Stomach (tissue), 9 donors: ENCODE measurements around the gene FLVCR2. TPM values are rescaled to one million over a fixed set of nuclear protein-coding genes. Genes with fewer than 3 reads are reported as not detected.
A peak's percentile ranks its signal among the peaks of the same experiment; 100 is the strongest.

Experiments used
- DNase-seq, 2 donors: peaks; one replicate each; pipeline versions ENCODE4 v3.0.0 to v3.0.0-alpha.2; 2013 to 2019
- H3K27ac ChIP-seq, 5 donors: fragments of 200-600 bp in 4 of 5; sonication (generic) in 4 of 5; one replicate each; pipeline ENCODE4 v1.5.1; 2013 to 2019; ENCODE audit warnings: mild to moderate bottlenecking in 1 of 5, moderate library complexity in 1 of 5
- H3K27me3 ChIP-seq, 3 donors: fragments of 200-600 bp; sonication (generic); one replicate each; pipeline ENCODE4 v1.5.1; 2017 to 2019; ENCODE audit warnings: mixed run types in 1 of 3
- H3K36me3 ChIP-seq, 4 donors: fragments of 200-600 bp; sonication (generic); 1 replicate in 3 of 4; 2 replicates in 1 of 4; pipeline ENCODE4 v1.5.1; 2016 to 2019
- H3K4me1 ChIP-seq, 4 donors: fragments of 200-600 bp; sonication (generic); one replicate each; pipeline ENCODE4 v1.5.1; 2016 to 2019
- H3K4me3 ChIP-seq, 4 donors: fragments of 200-600 bp; sonication (generic) in 3 of 4; one replicate each; pipeline ENCODE4 v1.5.1; 2016 to 2019; ENCODE audit warnings: mild to moderate bottlenecking in 1 of 4
- H3K9me3 ChIP-seq, 4 donors: fragments of 200-600 bp; sonication (generic); one replicate each; pipeline ENCODE4 v1.5.1; 2016 to 2019
- CTCF ChIP-seq, 7 experiments: fragments of 450-650 bp in 4 of 7; fragments of 200-600 bp in 3 of 7; sonication (generic) in 3 of 7; IDR thresholded peaks; one replicate each; pipeline ENCODE4 v1.5.1; 2016 to 2019; ENCODE audit warnings: antibody characterized with exemption in 7 of 7, control low read depth in 2 of 7, mild to moderate bottlenecking in 1 of 7
- EP300 ChIP-seq: sonication (generic); formaldehyde crosslinking; IDR thresholded peaks from one replicate; pipeline ENCODE4 v1.6.1; 2017; ENCODE audit warnings: antibody characterized with exemption
- POLR2A ChIP-seq, 4 donors: fragments of 450-650 bp; IDR thresholded peaks; one replicate each; pipeline ENCODE4 v1.6.1; 2016; ENCODE audit warnings: antibody characterized with exemption in 4 of 4, control low read depth in 2 of 4, mild to moderate bottlenecking in 1 of 4, moderate library complexity in 1 of 4
- POLR2AphosphoS5 ChIP-seq, 3 donors: sonication (generic); formaldehyde crosslinking; IDR thresholded peaks; one replicate each; pipeline ENCODE4 v1.6.1; 2016; ENCODE audit warnings: antibody characterized with exemption in 3 of 3
- WGBS, 5 donors: extraction: QIAGEN DNeasy Blood & Tissue Kit in 3 of 5; methylation state at CpG; one replicate each; pipeline versions ENCODE4 v1.1.5 to v1.1.7; 2013 to 2018; 5-methylcytosine and 5-hydroxymethylcytosine counted together
- intact Hi-C: fragments of 100-400 bp; cut with DNase I; formaldehyde crosslinking; loops from one replicate; pipeline ENCODE4 v1.15.1; 2023; ENCODE audit warnings: low total_unique reads
- polyA plus RNA-seq, 3 donors: library from polyadenylated mRNA; stranded (reverse); fragments of 200-250 nt; gene quantifications; one replicate each; pipeline ENCODE4 v1.2.3, GENCODE V29; 2013
- total RNA-seq, 5 donors: library from RNA; depleted of rRNA; stranded (reverse); fragments of >200 nt; gene quantifications; one replicate each; pipeline versions ENCODE4 v1.1.0 to v1.2.3, GENCODE V29; 2014 to 2016
- donor health status: healthy with polysubstance abuse.
- donor health status: Bipolar disorder and iron deficiency.
- donor health status: healthy.

Gene FLVCR2
- total and polyA plus RNA-seq, 8 donors: 0.15 to 10.7 (median 0.95) TPM; not detected in 1

GRCh38 chr14:75602503-75602902 is 24.1 kb downstream of the FLVCR2 start:
- peaks cover 0 to 3% (median 0%) of the 10 kb centered on the region in 4 donors for H3K9me3 ChIP-seq
- no peak for TF ChIP-seq EP300
- no peak for TF ChIP-seq CTCF (IDR thresholded peaks at IDR 0.05)
- TF ChIP-seq POLR2A (IDR thresholded peaks at IDR 0.05): no peak
- no peak for TF ChIP-seq POLR2AphosphoS5 (IDR thresholded peaks at IDR 0.05)
- 35 to 51% (median 50%) methylated on average over 3 of the region's 3 CpGs for WGBS, 5 donors
- no peak for DNase-seq
- H3K36me3 ChIP-seq: no peaks in the 10 kb centered on the region
- peaks cover 0 to 8% (median 0%) of the 10 kb centered on the region in 4 donors for H3K4me1 ChIP-seq
- no peak overlapping the region for H3K27ac ChIP-seq
- no peak overlapping the region for H3K4me3 ChIP-seq
- H3K27me3 ChIP-seq: peaks cover 0 to 22% (median 0%) of the 10 kb centered on the region in 3 donors
- intact Hi-C loops: no loop called here

- TF ChIP-seq EP300: no peak
- TF ChIP-seq POLR2AphosphoS5 (IDR thresholded peaks at IDR 0.05): no peak
- TF ChIP-seq CTCF (IDR thresholded peaks at IDR 0.05): no peak
- no peak for TF ChIP-seq POLR2A (IDR thresholded peaks at IDR 0.05)
These were observed 26.8 kb downstream of the FLVCR2 start for GRCh38 chr14:75604979-75605851.

GRCh38 chr14:75605916-75606315 is 27.5 kb downstream of the FLVCR2 start:
- WGBS, 5 donors: 68 to 80% (median 78%) methylated on average over 10 of the region's 10 CpGs
- intact Hi-C loops: no loop called here
- Histone ChIP-seq H3K4me1 (peaks cover 0 to 14% (median 6%) of the 10 kb centered on the region in 4 donors), H3K36me3 (no peaks in the 10 kb centered on the region), H3K27me3 (peaks cover 0 to 17% (median 0%) of the 10 kb centered on the region in 3 donors), H3K9me3 (peaks cover 0 to 12% (median 4%) of the 10 kb centered on the region in 4 donors), H3K27ac (no peak overlapping the region), H3K4me3 (no peak overlapping the region)
- no peak for DNase-seq
- TF ChIP-seq EP300 (no peak), CTCF (IDR thresholded peaks at IDR 0.05) (no peak), POLR2AphosphoS5 (IDR thresholded peaks at IDR 0.05) (no peak), POLR2A (IDR thresholded peaks at IDR 0.05) (no peak)

More at GRCh38 chr14:75604979-75605851, 26.8 kb downstream of the FLVCR2 start:
- H3K27ac ChIP-seq: peak overlapping the region in 1 of 5 donors; percentile 13
- no peak overlapping the region for H3K4me3 ChIP-seq
- WGBS, 5 donors: 46 to 59% (median 54%) methylated on average over 11 of the region's 11 CpGs
- H3K27me3 ChIP-seq: peaks cover 0 to 17% (median 0%) of the 10 kb centered on the region in 3 donors
- peak in 1 of 2 donors; percentile 11 for DNase-seq
- intact Hi-C loops: no loop called here
- no peaks in the 10 kb centered on the region for H3K36me3 ChIP-seq
- H3K4me1 ChIP-seq: peaks cover 0 to 8% (median 3%) of the 10 kb centered on the region in 4 donors
- H3K9me3 ChIP-seq: peaks cover 0 to 12% (median 4%) of the 10 kb centered on the region in 4 donors

- Histone ChIP-seq H3K4me1 (peaks cover 0 to 14% (median 6%) of the 10 kb centered on the region in 4 donors), H3K27ac (no peak overlapping the region), H3K27me3 (peaks cover 0 to 17% (median 0%) of the 10 kb centered on the region in 3 donors), H3K9me3 (peaks cover 0 to 12% (median 4%) of the 10 kb centered on the region in 4 donors), H3K4me3 (no peak overlapping the region), H3K36me3 (no peaks in the 10 kb centered on the region)
- DNase-seq: no peak
- TF ChIP-seq EP300 (no peak), POLR2AphosphoS5 (IDR thresholded peaks at IDR 0.05) (no peak), POLR2A (IDR thresholded peaks at IDR 0.05) (no peak), CTCF (IDR thresholded peaks at IDR 0.05) (no peak)
- intact Hi-C loops: no loop called here
- 29 to 73% (median 53%) methylated on average over 1 of the region's 1 CpG for WGBS, 5 donors
These were observed 28.6 kb downstream of the FLVCR2 start for GRCh38 chr14:75607044-75607443.
